CD4-positive, alpha-beta T cell treated with Interleukin-2 at 100 ng/mL for 4 hours (primary cell): ENCODE measurements around the gene GANC.

Experiments used
- DNase-seq: peaks from one replicate; pipeline ENCODE4 v3.0.0-alpha.2; 2020; ENCODE audit warnings: low spot score

The GANC gene

GRCh38 chr15:42348083-42348482, 75.1 kb downstream of the GANC start:
- no peak for DNase-seq

- no peak for DNase-seq
Observed at GRCh38 chr15:42349186-42349585, 76.2 kb downstream of the GANC start.

DNA sequence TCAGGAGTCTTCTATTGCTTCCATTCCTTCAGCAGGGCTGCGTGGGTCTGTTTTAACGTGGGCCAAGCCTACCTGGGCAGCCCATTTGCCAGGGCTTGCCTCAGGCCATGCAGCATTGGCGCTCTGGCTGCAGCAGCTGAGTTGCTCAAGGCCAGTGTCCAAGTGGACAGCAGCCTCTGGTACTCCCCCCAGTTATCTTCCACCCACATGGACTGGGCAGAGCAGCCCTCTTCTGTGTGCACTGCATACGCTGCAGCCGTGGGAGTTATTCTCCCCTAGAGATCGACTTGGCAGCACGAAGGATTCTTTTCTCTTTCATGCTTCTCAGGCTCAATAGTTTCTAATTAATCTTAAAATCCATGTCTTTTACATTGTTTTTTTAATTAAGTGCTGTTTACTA, 79.4 kb downstream of the GANC start:
- DNase-seq: no peak

- DNase-seq: no peak
Observed at GRCh38 chr15:42353061-42353460, 80.1 kb downstream of the GANC start.

DNA sequence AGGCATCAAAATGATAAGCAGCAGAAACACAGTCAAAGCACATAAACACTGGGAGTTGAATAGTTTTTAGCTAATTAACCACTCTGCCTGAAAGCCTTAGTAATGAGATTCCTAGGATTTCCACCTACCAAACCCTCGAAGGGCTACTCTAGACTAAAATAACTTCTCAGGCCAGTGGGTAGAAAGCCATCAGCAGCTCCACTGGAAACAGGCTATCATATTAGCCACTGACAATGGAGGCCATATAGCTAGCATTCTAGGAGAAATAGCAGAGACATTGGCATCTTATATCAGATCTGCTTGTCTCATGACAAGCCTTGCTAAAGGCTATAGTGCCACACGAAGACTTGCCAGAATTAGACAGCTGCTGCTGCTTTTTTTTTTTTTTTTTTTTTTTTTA, 81.8 kb downstream of the GANC start:
- no peak for DNase-seq

DNA sequence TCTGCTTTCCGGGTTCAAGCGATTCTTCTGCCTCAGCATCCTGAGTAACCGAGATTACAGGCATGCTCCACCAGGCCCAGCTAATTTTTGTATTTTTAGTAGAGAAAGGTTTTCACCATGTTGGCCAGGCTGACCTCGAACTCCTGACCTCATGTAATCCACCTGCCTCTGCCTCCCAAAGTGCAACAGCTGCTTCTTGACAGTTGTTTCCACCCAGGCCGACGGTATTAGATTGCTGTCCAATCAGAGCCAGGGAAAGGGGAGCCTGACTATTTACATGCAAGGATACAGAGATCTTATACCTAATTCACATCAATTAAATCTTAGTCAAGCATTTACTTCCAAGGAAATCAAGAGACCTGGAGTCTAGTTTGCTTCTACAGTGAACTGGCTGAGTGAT, 82.3 kb downstream of the GANC start:
- no peak for DNase-seq

DNA sequence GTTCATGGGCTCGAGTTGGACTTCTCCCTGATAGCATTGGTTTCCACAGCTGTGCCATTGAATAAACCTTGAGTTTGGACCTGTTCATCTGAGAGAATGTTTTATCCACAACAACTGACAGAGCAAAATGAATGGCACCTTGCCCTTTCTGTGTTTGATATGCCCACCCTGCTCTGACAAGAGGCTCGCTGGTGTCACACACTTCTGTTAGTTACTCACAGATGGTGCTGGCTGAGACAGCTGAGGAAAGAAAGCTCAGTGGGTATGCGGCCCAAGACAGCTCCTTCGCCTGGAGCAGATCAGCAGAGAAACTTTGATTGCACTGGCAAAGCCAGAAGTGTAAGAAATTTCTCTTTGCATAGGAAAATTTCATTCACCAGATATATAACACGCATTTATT, 83.8 kb downstream of the GANC start:
- DNase-seq: no peak

DNA sequence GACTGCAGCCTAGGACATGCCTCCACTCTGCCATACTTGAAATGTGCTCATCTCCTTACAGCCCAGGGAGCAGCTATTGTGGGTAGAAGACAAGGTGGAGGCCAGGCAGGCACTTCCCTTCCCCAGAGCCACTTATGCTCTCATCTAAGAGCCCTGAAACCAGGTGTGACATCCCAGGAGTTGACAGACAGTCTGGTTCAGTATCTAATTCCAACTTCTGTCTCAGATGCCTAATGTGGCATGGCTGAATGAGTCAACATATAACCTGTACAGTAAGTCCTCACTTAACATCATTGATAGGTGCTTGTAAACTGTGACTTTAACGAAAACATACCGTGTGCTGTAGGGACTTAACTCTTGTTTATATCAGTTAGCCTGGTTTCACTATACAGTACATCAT, 85.1 kb downstream of the GANC start:
- no peak for DNase-seq

DNA sequence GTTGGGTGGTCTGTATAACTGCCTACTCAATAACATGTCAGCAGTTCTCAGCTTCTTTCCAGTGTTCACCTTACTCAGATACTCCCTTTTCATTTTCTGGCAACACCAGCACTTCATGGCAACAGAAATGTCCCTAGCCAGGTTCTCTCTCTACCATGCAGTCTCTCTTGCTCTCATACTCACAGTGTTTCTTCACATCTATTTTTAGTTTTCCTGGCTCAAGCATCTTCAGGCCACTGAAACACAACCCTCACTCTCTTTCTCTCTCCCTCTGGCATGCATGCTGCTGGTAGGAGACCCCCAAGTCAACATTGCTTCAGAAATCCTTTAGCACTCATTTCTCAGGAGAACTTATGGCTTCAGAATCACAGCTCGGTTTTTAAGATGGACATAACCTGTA, 86.2 kb downstream of the GANC start, which contains the start of gene CAPN3:
CAPN3 (plus strand) TSS at position 253 of the 400 bp plus-strand sequence. CDS start 305 bp downstream, outside the sequence.
- DNase-seq: no peak

DNA sequence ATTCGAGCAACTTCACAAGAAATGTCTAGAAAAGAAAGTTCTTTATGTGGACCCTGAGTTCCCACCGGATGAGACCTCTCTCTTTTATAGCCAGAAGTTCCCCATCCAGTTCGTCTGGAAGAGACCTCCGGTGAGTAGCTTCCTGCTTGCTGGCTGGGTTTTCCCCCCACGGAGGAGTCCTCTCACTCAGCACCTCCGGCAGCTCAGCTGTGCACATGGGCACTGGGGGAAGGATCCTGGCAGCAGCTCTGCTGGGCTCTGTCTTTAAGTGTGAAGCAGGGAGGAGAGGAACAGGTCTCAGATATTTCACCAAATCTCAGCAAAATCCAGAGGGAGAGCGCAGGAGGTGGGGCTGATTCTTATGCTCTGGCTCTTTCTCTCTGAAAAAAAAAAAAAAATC, 87.0 kb downstream of the GANC start:
- no peak for DNase-seq

DNA sequence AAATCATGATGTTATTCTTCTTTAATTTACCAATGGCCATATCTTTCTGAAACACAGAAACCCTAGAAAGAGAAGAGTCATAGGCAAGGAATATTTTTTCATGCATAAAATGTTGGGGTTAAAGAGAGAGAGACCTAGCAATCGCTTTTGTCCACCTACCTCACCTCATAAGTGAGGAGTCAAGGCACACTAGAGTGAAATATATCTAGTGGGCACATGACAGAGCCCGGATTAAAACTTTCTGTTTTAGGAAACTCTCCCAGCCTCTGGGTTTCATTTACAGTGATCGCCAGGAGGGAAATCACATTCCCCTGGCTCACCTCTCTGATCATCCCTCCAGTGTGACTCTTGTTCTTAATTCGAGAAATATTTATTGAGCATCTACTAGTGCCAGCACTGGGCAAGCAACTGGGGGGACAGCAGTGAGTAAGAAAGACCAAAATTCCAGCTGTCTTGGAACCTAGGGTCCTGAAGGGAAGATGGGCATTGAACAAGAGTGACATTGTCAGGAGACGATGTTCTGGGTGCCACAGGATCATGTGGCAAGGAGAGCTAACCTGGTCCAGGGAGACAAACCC, 87.6 kb downstream of the GANC start:
- no peak for DNase-seq

DNA sequence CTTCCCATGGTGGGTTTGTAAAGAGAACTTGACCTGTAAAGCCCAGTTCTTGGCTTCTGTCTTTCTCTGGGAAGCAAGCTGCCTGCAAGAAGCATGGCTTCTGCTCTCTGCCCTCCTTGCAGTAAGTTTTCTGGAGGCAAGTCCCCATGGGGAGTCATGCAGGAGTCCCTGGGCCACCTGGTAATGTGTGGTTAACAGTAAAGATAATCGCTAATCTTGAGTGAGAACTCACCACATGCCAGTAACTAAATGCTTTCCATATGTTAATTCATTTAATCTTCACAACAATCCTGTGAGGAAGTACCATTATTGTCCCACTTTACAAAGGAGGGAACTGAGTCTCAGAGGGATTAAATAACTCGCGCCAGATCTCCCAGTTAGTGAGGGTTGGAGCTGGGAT, 90.5 kb downstream of the GANC start:
- no peak for DNase-seq

DNA sequence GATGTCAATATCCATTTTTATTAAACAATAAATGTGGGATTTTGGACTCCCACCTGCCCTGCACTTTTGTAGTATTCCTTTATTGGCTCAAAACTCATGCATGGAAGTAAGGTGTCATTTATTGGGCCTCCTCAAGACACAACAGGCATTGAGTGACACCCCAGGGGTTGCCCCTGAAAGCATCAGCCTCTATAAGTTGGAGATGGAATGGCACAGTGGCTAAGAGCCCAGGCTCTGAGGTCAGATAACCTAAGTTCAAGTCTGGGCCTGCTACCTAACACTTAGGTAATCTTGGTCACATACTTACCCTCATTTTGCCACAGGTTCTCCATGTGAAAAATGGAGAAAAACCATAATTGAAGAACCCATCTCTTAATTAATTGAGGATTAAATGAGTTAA, 90.9 kb downstream of the GANC start:
- no peak for DNase-seq

DNA sequence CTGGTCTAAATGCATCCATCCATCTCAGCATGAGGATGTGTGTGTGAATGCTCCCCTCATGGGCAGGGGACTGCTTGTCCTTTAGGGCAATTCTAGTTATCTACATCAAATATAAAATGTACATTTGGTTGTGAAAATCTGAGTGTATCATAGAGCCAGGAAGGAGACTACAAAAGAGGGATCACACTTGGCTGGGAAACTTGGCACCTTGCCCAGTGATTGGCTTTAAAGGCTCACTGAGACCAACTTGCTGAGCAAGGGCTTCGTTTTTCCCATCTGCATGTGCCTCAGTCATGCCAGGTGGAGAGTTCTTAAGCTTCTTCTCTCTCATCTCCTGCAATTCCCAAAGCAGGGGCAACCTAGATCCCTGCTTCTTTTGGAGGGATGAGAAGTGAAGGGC, 91.5 kb downstream of the GANC start:
- DNase-seq: no peak

DNA sequence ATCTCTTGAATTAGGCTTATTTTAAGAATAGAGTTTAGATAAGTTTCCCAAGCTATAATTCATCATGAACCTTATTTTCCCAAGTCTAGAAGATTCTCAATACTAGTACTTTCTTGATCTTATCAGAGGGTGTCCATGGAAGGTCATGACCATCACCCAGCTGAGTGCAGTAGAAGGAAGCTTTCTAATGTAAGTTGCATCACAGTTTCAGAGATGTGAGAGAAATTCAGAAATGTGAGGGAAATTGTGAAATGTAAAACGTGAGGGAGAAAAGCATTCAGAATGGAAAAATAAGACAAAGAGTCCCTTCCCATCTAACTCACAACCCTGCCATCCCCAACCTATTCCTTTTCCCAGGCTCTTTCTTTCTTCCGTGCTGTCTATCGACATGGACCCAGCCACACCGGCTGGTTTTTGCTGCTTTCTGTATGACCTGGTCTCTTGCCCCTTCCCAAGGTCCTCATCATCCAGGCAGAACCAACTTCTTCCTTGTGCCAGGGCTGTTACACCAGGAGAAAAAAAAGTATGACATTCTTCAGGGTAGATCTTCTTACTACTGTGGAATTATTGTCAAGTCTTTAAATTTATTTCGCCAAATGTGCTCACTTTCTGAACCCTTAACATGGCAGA, 93.0 kb downstream of the GANC start:
- no peak for DNase-seq

DNA sequence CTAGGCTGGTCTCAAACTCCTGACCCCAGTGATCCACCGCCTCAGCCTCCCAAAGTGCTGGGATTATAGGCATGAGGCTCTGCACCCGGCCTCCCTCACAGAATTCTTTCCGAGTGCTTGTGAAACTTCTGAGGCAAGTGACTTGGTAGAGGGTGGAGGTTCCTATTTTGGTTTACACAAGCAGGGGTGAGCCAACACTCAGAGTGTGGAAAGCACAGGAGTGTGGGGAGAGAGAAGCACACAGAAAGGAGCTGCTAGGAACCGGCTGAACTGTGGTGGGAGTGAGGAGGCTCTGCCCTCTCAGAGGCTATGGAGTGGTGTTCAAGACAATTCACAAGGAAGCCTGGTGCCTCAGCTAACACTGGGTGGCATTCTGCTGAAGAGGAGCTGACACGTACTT, 94.0 kb downstream of the GANC start:
- no peak for DNase-seq

DNA sequence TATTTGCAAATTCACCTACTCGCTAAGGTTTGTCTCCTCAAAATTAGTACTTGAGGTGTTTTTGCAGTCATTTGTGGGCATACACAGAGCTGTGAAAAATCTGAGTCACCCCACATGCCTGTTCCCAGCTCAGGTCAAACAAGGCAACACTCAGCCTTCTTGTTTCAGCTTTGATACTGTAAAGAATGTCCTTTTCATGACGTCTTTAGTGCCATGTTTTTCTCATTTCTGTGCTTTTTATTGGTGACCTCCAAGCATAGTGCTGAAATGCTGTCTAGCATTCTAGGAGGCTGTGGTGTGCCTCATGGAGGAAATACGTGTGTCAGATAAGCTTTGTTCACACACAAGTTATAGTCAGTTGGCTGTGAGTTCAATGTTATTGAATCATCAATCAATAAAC, 95.1 kb downstream of the GANC start:
- no peak for DNase-seq

GRCh38 chr15:42371096-42371495, 98.1 kb downstream of the GANC start:
- DNase-seq: no peak

DNA sequence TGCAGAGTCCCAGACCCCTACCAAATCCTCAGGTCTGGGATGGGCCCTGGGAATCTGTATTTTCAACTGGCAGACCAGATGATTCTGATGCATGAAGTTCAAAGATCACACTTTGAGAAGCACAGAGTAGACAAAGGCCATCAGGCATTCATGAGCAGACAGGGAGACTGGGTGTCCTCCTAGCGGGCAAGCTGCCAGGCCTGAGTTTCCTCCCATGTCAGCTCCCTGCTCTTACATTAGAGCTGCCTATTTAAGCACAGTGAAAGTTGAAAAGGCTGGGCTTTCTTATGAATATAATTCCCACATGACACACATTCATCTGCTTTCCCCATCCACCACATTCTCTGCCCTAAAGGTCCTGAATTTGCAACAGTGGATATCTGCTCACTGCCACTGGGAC, 100.3 kb downstream of the GANC start:
- DNase-seq: no peak

GRCh38 chr15:42373936-42374335, 100.9 kb downstream of the GANC start:
- DNase-seq: no peak

GRCh38 chr15:42374810-42375209, 101.8 kb downstream of the GANC start:
- no peak for DNase-seq

- no peak for DNase-seq
Observed at GRCh38 chr15:42375252-42375651, 102.3 kb downstream of the GANC start.

DNA sequence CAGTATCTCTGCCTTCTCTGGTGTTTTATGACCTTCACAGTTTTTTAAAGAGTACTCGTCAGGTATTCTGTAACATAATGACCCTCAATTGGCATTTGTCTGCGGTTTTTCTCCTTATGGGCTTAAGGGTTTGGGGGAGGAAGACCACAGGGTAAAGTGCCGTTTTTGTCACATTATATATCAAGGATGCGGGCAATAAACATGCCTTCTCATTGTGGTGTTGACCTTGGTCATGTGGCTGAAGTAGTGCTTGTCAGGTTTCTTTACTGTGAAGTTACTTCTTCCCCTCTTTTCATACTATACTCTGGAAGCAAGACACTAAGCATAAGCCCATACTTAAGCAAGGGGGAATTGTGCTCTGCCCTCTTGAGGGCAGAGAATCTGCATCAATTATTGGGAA, 102.9 kb downstream of the GANC start:
- no peak for DNase-seq

DNA sequence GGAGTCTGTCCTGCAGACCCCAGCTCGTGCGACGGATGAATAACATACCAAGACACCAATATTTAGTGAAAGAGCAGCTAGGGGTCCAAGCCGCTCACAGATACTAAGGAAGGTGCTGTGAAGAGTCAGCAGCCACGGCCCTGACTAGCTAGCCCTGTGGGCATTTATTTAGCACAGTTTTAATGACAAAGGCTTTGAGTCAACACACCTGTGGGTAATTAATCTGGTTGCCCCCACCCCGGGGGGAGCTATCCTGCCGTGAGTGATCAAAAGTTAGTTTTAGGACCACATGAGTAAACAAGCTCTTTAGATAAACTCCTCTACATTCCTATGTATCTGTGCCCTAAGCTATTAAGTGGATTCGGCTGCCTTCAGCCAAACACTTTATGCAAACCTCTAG, 105.0 kb downstream of the GANC start:
- DNase-seq: no peak
